Activated CD4-positive, alpha-beta T cell treated with anti-CD3 and anti-CD28 coated beads, Interleukin-10, Interleukin-2, amounts not matched to agents 100 ng/mL and 50 ng/mL, durations not matched to agents 16 hours and 8 hours (primary cell): ENCODE data around the gene CMIP.
"Not testable (repeated sequence)": the region's sequence is repeated elsewhere in the genome, so short reads cannot be mapped to it uniquely, and the experiment has no call there.

ENCODE experiments used
- DNase-seq: peaks from one replicate; pipeline ENCODE4 v3.0.0-alpha.2; 2020

The CMIP gene

DNA sequence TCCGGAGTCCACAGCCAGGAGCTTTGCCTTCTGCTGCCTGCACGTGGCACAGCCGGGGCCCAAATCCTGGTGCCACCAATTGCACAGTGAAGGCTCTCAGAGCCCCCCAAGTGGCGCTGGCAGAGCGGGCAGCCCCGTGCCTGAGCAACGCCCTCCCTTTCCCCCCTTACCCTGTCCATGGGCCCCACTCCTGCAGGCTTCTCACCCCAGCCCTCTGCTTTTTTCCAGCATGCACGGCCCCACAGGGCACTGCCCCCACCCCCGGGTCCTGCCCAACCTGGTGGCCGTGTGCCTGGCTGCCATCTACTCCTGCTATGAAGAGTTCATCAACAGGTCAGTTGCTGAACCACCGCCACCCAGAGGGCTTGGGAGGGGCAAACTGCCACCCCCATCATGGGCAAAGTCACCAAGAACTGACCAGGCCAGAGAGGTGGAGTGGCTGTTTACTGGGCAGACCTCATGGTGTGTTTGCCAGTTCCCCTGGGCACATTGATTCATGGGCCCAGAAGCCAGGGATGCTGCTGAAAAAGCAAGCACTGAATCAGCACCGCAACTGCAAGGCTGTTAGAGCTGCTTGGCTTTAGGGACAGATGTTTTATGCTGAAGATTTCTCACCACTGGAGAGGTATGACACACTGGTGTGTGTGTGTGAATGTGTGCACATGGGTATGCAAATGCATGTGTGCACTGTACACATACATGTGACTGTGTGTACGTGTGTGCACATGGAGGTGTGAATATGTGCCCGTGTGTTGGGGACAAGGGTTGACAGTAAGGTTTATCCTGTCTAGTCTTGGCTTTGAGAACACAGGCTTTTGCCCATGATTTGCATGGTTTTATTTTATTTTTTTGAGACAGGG is 227.4 kb downstream of the CMIP start:
- DNase-seq: no peak

DNA sequence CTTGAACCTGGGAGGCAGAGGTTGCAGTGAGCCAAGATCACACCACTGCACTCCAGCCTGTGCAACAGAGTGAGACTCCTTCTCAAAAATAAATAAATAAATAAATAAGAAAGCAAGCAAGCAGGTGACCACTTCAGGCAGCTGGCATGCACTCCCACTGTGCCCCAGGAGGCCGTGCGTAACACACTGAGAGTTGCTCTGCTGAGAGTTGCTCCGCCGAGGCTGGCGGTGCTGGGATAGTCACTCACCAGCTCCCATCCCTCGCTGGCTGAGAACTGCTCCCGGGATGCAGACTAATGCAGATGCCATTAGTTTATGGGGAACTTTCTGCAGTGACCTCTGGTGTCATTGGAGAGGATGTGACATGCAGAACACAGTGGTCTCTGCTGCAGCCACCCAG is 228.8 kb downstream of the CMIP start:
- no peak for DNase-seq

DNA sequence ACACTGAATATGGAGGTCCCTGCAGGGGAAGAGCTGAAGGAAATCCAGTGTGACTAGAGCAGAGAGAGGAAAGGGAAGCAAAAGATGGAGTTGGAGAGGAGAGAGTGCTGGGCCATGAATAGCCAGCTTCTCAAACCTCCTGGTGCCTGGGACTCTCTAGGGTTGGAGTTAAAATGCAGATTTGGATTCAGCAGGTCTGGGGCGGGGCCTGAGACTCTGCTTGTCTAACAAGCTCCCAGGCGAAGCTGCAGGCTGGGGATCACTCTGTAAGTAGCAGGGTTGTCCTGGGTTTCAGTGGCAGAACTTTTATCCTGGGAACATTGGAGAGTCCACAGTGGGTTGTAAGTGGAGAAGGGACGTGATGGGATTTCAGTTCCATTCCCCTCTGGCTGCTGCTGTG is 231.1 kb downstream of the CMIP start:
- DNase-seq: no peak

DNA sequence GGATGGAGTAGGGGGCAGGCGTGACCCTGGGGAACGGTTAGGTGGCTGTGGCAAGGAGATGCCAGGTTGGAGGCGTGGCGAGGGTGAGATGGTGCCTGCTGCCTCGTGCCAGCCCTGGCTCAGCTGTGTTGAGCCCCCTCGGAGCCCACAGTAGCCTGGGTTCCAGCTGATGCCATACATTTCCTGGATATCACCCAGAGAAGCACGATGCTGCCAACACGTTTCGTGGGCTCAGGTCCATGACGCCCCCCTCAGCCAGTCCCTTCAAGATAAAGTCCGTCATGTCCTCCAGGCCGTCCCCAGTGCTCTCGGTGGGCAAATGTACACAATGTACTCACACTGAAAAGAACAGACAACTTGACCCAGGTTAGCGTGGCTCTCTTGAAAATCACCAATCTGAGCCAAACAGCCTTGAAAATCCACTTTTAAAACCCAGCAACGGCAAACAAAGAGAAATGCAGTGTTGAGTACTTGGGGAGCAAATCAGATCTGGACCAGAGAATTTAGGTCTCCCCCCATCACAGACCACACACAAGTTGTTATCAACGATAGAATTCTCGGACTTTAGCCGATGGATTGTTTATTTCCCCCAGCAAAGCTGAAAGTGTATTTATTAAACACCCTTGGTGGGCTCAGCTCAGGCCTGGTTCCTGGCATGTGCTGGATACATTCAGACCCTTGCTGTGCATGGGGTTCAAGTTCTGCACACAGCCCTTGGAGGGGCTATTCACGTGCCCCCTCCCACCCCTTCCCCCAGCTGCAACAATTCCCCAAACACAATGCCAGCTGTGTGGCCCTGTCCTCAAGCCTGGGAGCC is 231.7 kb downstream of the CMIP start:
- DNase-seq: no peak

DNA sequence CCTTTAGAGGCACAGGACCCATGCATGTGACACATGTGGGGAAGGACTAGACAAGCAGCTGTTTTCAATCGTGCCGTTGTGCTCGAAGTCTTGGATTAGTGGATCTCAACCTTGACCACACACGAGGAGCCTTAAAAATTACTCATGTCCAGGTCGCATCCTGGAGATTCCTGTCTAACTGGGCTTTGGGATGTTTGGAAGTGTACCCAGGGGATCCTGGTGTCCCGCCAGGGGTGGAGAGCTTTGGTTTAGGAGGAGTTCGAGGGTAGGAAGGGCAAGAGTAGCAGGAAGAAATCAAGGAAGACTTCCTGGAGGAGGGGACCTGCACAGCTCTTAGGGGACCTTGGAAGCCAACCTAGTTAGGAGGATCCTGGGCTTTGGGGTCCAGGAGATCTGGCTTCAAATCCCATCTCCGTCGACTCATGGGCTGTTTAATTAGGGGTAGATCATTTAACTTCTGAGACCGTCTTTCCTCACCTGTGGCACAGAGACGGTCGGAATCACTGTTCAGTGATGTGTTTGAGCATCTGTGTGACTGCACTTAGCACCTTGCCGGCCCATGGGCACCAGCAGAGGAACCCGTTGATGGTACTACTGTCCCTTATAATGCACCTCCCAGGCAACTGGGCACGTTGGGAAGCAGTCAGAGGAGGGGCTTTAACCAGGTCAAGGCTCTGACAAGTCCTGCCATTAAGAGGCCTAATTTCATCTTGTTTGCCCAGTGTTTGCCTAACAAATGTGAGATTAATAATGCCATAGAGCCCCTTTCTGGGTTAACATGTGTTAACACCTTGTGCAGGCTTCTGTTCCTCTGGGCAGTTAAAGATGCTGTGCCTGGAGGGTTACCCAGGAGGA is 232.5 kb downstream of the CMIP start:
- no peak for DNase-seq

DNA sequence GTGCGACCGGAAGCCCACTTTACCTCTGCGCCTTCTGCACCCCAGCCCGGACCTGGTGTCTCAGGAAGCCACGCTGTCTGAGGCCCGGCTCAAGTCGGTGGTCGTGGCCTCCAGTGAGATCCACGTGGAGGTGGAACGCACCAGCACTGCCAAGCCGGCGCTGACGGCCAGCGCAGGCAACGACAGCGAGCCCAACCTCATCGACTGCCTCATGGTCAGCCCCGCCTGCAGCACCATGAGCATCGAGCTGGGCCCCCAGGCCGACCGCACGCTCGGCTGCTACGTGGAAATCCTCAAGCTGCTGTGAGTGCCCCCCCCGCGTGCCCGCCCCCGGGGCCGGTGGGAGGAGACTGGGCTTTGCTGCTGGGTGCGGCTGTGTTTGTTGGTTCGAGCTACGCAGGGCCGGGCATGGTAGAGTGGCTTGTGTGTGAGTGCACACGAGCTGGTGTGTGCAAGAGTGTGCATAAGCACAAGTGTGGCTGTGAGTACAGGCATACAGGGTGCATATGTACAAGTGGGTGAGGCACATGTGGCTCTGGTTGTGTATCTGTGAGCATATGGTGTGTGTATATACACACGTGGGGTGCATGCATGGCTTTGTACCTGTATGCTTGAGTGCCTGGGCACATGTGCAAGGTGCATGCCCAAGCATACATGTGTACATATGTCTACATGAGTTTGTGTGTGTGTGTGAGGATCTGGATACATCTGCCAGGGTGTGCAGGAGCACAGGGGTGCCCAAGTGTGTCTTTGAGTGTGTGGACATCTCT is 233.9 kb downstream of the CMIP start:
- no peak for DNase-seq

DNA sequence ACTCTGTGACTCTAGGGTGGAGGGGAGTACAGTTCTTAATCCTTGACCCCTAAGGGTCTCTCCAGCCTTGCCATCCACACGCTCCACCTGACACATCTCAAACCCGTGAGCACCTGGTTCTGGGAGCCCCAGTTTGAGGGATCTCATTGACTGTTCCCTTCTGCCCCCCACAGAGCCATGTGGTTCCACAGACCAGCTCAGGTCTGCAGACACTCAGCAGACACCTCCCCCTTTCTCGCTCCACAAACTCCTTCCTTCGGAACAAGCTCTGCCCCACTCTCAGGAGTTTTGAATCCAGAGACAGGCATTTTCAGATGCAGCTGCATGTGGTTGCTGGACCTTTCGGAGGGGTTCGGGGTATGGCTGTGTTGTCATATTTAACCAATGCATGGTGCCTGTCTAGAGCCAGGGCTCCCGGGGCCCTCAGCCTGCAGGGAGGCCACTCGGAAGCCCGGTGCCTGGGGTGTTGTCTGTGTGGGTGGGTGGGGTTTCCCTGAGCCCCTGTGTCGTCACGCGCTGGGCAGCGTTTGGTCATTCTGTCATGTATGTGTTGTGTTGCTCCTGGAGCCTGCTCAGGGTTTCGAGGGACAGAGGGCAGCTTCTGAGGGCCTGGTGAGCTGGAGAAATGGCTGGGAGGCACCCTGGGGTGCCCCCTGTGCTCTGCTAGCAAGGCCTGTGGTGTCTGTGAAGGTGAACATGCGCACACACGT is 235.3 kb downstream of the CMIP start:
- DNase-seq: no peak

DNA sequence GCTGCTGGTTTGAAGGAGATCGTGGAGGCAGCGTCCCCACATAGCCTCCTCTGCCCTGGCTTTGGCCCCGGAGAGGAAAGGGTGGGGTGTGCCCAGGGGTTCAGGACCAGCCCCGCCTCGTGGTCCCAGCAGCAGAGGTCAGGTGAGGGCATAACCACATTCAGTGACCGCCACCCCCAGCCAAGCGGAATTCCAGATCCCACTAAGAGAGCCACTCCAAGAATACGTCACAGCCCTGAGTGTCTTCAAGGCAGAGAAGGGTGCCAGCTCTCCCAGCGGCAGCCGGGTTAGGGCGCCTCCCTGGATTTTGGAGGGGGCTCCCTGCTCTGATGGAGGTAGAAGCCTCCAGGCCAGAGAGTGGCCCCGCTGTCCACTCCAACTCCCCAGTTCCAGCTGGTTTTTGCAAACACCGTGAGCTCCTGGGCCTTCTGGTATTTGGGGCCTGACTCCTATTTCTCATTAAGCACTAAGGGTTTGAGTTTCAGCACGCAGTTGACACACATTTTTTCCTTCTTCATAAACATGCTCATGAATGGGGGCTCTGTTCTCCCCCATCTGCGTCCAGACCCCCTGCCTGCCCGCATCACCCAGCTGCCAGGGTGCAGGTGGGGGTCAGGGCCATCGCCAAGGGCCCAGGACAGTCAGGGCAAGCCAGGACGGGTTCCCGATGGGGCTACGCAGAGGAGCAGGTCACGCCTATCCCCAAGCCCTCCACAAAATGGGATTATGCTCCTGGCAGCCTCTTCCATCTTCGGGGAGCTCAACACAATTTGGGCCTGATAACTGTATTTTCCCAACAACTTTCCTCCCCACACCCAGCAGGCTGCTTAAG is 236.1 kb downstream of the CMIP start:
- DNase-seq: no peak

DNA sequence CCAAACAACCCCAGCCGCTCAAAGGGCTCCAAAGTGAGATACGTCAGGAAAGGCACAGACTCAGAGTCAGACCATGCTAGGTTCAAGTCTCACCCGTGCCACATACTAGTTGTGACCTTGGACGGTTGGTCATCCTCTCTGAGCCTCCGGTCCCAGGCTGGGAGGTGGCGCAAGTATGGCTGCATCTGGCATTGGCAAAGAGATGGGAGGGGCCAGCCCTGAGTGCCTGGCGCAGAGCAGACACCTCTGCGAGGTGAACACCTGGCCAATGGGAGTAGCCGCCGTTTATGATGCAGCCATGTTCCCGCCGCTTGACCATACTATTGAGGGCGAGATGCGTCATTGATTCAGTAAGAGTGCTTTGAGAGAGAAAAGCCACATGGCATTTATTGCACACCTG is 236.7 kb downstream of the CMIP start:
- no peak for DNase-seq

DNA sequence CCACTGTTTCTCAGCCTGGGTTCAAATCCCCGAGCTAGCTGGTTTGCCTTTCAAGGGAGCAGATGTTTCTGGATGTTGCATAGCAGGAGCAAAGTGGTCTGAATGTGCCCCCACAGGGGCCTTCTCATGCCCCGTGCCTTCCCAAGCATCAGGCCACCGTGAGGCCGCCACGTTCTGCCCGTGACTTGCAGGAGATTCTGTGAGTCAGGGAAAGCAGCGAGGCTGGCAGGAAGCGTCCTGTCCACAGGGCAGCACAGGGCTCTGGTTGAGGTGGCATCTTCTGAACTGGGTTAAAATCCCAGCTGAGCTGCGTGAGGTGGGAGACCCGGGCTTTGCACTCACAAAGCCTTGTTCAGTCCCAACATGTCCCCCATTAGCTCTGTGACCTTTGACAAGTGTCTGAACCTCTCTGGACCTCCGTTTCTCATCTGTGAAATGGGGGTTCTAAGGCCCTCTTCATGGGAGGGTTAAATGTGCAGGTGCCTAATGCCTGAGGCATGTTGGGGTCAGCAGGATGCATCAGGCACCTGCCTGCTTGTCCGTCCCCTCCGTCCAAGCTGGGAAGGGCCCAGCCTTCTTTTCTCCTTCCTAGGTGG is 239.7 kb downstream of the CMIP start:
- no peak for DNase-seq

DNA sequence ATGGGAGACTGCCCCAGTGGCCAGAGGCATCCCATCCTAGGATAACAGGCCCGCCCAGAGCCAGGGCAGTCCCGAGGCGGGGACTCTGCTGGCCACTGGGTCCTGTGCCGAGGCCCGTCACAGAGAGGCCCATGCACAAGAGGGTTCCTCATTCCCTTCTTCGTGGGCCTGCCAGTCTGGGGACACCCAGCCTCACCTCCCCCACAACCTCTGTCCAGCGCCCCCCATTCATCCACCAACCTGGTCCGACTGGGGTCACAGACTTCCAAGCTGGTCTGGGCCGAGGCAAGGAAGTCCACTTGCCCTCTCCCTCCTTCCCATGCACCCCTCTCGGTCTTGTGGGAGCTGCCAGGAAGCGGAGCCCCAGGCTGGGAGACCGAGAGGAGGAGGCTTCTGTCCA is 240.3 kb downstream of the CMIP start:
- no peak for DNase-seq

DNA sequence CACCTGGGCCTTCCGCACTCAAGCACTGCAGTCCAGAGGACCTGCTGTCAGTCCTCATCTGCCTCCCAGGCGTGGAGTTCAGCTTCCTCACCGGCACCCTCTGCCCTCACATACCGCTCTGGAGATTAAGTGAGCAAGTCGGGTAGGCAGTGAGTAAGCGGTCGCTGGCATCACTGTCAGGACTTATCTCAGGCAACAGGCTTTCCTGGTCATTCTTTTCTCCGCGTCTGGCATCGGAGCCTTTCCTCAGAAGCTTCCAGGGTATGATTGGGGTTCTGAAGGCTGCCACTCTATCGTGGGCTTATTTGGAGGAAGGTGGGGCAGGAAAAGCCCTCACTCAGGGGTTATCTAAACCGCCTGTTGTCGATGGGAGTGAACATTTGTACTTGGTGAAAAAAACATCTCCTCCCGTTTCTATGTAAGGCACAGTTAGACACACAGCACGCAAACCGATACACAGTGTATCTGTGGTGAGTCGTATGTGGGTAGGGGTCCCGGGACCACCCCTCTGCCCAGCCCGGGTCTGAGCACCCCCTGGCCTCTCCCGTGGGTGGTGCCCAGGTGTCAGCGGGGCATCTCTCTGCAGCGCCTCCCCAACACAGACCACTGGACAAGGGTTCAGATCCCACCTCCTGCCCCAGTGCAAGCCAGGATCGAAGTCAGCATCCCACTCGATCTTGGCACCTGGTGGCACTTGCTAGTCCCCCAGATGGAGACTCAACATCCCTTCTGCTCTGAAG is 242.0 kb downstream of the CMIP start:
- DNase-seq: no peak

DNA sequence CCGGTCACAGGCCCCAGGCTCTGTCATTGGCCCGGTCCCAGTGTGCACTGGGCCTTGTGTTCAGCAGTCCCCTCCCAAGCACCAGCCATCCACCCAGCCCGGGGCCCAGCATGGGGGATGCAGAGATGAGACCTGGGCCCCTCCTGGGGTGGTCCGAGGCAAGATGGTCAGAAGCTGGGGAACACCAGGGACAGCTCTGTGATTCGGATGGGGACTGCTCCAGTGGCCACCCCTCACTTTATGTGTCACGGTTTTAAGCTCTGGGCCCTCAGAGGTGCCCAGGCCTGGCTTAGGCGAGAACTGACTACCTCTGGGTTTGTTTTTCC is 242.5 kb downstream of the CMIP start:
- no peak for DNase-seq

DNA sequence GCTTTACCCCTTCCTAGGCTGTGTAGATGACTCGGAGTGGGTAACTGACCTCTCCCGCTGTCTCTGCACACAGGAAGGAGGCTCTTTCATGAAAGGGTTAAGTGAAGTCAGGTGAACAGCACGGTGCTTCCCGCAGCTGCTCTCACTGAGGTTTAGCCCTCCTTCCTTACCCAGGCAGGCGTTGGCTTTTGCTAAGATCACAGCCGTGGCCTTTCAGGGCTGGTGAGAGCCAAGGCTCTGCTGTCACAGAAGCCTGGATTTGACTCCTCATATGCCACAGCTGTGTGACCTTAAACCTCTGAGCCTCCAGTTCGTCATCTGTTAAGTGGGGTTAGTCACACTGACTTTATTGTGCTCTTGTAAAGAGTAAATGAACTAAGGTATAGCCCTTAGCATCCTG is 243.6 kb downstream of the CMIP start:
- no peak for DNase-seq

DNA sequence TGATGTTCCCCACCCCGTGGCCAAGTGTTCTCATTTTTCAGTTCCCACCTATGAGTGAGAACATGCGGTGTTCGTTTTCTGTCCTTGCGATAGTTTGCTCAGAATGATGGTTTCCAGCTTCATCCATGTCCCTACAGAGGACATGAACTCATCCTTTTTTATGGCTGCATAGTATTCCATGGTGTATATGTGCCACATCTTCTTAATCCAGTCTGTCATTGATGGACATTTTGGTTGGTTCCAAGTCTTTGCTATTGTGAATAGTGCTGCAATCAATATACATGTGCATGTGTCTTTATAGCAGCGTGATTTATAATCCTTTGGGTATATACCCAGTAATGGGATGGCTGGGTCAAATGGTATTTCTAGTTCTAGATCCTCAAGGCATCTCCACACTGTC is 244.2 kb downstream of the CMIP start:
- DNase-seq: not testable (repeated sequence)

DNA sequence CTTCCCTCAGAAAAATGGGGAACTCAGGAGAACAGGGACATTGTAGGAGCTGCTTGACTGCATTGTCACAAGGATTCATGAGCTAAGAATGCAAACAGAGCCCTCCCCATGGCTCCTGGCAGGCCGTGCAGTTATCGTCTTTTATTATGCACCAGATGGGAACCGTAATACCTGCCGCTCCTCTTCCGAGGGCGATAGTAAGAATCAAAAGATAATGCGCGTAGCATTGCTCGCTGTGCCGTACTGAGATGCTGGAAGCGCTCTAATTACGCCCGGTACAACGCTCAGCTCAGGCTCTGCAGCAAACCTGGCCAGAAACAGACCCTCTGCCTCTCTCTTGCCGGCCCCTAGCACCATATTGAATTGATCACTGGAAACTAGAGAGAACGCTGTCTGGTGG is 247.4 kb downstream of the CMIP start:
- DNase-seq: no peak

DNA sequence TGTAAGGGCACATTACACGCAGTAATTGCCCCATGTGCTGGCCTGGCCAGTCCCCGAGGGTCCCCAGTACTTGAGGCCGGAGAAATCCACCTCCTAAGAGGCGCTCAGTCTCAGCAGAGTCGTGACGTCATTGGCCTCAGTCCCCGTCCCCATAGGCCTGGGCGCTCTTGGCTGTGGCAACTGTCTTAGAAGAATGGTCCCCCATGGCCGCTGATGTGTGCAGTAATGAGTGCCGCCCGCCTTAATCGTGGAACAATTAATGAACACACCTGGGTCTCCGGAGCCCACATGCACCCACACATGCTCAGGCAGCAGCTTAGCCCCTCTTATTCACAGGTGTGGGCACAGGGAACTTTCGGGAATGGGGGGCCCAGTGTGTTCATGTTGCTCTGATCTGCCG is 248.0 kb downstream of the CMIP start:
- no peak for DNase-seq

DNA sequence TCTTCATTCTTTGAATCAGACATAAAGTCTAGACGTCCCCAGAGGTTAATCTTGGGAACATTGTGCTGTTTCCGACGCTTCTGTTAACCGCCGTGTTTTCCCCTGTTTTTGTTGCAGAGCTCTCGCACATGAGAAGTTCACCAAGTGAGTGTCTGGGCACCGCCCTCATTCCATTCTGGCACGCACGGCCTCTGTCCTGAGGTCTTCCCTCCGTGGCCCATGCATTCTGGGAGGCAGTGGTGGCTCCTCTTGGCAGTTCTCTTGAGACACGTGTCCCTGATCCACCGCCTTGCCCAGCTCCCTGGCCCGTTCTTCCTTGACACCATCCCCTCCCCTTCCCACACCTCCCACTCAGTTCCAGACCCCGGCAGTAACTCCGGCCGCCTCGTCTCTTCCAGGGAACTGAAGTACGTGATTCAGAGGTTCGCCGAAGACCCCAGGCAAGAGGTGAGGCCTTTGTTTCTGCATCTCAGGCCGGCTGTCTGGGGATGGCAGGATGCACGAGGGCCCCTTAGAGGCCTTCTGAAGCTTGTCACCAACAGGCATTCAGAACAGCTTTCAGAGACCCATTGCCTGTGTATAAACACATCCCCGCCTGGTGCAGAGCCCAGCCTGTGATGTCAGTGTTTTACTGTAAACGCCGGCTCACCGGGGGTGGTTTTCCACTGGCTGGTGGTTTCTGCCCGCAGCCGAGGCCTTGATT is 248.6 kb downstream of the CMIP start:
- no peak for DNase-seq

DNA sequence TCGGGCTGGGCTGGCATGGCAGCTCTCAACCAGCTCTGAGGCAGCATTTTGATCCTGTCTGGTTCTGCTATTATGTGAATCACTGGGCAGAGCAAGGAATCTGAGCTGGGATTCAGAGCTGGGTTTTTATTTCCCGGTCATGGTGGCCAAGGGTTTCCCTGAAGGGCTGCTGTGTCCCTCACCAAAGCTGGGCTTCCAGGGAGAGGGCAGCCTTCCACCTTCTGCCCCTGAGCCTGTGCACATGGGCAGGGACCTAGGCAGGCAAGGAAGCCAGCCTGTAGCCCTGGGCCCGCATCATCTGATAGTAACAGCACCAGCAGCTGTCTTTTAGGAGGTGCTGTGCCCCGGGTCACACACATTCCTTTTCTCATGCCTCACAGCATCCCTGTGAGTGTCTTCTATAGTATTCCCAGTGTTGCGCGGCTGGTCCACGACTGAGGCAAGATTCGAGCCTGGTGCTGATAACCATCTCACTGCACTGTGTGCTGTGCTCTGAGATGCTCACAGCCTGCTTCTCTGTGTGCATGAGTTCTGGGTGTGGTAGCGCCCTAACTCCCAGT is 249.2 kb downstream of the CMIP start:
- DNase-seq: no peak
